GM08714 (cell line): Measurements from ENCODE around the gene PDE9A.

Source experiments
- H3K4me3 ChIP-seq: fragments of 200-500 bp; sonication (Bioruptor generic); 2 replicates; pipeline ENCODE4 v1.5.1; 2014; ENCODE audit warnings: mild to moderate bottlenecking, low read length, inconsistent platforms
- ZNF274 ChIP-seq: IDR thresholded peaks from 2 replicates; pipeline ENCODE4 v1.6.1; 2012; ENCODE audit warnings: mild to moderate bottlenecking, low read depth, low read length

Gene PDE9A

GRCh38 chr21:42663860-42664535 is 10.6 kb downstream of the PDE9A start:
- no peak for TF ChIP-seq ZNF274

GRCh38 chr21:42664614-42665013 is 11.2 kb downstream of the PDE9A start:
- no peak overlapping the region for H3K4me3 ChIP-seq
- TF ChIP-seq ZNF274: no peak

More at GRCh38 chr21:42663860-42664535, 10.6 kb downstream of the PDE9A start:
- H3K4me3 ChIP-seq: no peak overlapping the region

- no peak overlapping the region for H3K4me3 ChIP-seq
- TF ChIP-seq ZNF274: no peak
These were observed 11.6 kb downstream of the PDE9A start for GRCh38 chr21:42665026-42665425.

- no peak for TF ChIP-seq ZNF274
- H3K4me3 ChIP-seq: no peak overlapping the region
These were observed 12.1 kb downstream of the PDE9A start for GRCh38 chr21:42665484-42665883.

GRCh38 chr21:42666023-42666747 is 12.8 kb downstream of the PDE9A start:
- TF ChIP-seq ZNF274: no peak
- no peak overlapping the region for H3K4me3 ChIP-seq

- TF ChIP-seq ZNF274: no peak
- no peak overlapping the region for H3K4me3 ChIP-seq
These were observed 13.5 kb downstream of the PDE9A start for GRCh38 chr21:42666925-42667324.

GRCh38 chr21:42668298-42668992 is 15.0 kb downstream of the PDE9A start:
- no peak for TF ChIP-seq ZNF274
- no peak overlapping the region for H3K4me3 ChIP-seq

- TF ChIP-seq ZNF274: no peak
- H3K4me3 ChIP-seq: no peak overlapping the region
These were observed 15.6 kb downstream of the PDE9A start for GRCh38 chr21:42669041-42669440.

- TF ChIP-seq ZNF274: no peak
- H3K4me3 ChIP-seq: no peak overlapping the region
These were observed 16.8 kb downstream of the PDE9A start for GRCh38 chr21:42670058-42670880.

GRCh38 chr21:42670884-42671283 is 17.5 kb downstream of the PDE9A start:
- no peak overlapping the region for H3K4me3 ChIP-seq
- no peak for TF ChIP-seq ZNF274

- no peak for TF ChIP-seq ZNF274
- H3K4me3 ChIP-seq: no peak overlapping the region
These were observed 18.6 kb downstream of the PDE9A start for GRCh38 chr21:42671778-42672593.

- no peak overlapping the region for H3K4me3 ChIP-seq
- no peak for TF ChIP-seq ZNF274
These were observed 19.5 kb downstream of the PDE9A start for GRCh38 chr21:42672699-42673458.
